Dedifferentiated amniotic fluid mesenchymal stem cell (primary cell): ENCODE data around the gene PRPF8.

Experiments
- DNase-seq: peaks from one replicate; pipeline ENCODE4 v3.0.0-alpha.2; 2016; ENCODE audit errors: extremely low spot score

Gene PRPF8

DNA sequence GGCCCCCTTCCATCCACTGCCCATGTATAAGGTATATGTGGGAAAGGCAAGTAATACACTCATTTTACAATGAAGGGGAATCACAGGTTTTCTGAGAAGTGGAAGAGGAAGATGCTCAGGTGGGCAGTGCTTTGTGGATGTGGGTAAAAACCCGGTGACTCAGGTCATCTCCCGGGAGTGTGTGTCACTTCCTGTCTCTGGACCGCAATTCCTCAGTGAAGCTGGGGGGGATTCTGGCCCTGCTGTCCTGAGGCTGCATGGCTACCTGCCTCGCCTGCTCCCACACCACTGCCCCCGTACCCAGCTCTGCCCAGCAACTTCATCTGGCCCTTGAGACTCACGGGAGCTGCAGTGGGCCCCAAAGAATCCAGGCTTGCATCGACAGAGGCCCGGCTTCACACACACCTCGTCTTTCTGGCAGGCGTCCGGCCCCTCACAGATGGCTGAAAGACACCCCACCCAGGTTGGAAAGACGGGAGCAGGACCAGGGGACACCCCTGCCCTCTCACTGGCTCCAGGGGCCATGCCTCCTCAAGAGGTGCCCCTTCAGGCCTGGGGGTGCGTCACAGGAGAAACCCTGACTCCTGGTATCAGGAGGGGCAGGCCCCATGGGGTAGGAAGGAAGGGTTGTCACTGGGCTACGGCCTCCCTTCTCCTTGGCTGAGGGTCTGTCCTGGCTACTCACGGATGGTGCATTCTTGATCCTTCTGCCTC, 40.0 kb downstream of the PRPF8 start:
- DNase-seq: no peak

- DNase-seq: no peak
Measured at GRCh38 chr17:1643999-1644492, 40.6 kb downstream of the PRPF8 start.

GRCh38 chr17:1643293-1643998, 41.2 kb downstream of the PRPF8 start:
- no peak for DNase-seq

- DNase-seq: no peak
Measured at GRCh38 chr17:1641065-1641403, 43.6 kb downstream of the PRPF8 start.

DNA sequence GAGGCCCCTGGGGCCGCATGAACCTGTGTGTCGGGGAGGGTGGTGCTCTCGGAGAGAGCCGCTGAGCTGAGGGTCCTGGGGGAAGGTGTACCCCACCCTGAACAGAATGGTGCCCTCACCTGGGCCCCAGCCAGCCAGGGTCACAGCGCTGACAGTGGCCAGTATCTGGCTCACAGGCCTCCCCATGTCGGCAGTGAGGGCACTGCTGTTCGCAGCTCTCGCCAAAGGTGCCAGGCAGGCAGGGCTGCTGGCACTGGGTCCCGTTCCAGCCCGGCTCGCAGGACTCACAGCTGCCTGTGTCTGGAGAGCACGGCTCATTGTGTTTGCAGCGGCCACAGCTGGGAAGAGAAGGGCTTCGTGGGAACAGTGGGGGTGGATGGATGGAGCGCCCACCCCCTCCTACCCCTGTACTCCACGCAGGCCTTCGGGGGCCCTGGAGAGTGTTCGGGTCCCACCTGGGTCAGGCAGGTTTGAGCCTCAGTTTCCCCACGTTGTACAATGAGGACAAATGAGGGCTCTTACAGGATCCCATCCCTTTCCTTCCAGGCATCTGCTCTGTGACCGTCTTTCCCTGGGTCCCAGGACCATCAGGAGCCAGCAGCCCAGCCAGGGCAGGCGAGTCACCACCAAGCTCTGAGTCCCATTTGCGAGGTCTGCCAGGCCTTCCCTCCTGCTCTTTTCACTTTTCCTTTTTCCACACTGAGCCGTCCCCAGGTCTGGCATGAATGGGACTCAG, 44.2 kb downstream of the PRPF8 start:
- no peak for DNase-seq

GRCh38 chr17:1639549-1640180, 45.0 kb downstream of the PRPF8 start:
- no peak for DNase-seq

- DNase-seq: no peak
Measured at GRCh38 chr17:1638624-1639300, 45.9 kb downstream of the PRPF8 start.

GRCh38 chr17:1638171-1638590, 46.5 kb downstream of the PRPF8 start:
- DNase-seq: no peak

GRCh38 chr17:1636732-1637285, 47.9 kb downstream of the PRPF8 start:
- DNase-seq: no peak

GRCh38 chr17:1635675-1636465, 48.8 kb downstream of the PRPF8 start:
- no peak for DNase-seq

DNA sequence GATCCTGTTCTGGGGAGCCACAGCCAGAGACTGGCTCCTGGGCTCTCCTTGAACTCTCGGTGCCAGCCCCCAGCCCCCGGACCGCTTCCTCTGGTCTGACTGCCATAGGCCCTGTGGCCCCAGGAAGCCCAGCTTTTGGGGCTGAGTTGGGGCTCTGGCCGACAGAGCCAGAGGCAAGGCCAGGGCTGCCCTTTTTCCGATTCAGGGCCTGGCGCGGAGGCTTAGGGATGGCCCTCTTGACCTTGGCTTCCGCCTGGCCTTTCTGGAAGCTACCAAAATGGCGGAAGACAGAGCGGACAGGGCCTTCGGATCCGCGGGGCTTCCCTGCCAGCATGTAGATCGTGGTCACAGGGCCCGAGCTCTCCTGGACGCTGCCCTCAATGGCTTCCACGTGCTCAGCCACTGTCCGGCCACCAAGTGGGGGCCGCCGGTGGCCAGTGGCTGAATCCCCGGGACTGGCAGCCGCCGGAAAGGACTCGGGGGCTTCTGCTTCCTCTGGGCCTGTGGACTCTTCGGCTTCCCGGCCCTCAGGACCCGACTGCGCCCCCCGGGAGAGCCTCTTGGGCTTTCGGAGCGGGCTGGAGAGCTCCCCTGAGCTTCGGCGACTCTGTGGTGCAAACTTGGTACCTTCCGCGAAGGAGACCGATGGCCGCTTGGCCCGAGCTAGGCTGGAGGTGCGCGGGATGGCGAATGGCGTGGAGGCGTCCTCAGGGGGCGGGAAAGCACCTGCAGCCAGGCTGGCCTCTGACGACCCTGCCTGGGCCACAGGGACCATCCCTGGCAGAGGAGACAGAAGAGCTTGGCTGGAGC, 49.6 kb downstream of the PRPF8 start:
- DNase-seq: no peak

DNA sequence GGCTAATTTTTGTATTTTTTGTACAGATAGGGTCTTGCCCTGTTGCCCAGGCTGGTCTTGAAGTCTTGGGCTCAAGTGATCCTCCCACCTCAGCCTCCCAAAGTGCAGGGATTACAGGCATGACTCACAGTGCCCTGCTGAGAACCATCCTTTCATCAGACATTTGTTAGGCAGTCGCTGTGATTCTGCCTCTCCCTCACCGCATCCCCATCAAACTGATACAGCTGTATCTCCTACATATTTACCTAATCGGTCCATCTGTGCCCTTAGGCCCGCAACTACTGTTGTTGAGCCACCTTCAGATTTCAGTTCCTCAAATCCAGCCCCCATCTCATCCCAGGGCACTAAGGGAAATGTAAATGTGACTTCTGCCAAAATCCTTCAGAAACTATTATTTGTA, 54.0 kb downstream of the PRPF8 start:
- DNase-seq: no peak

DNA sequence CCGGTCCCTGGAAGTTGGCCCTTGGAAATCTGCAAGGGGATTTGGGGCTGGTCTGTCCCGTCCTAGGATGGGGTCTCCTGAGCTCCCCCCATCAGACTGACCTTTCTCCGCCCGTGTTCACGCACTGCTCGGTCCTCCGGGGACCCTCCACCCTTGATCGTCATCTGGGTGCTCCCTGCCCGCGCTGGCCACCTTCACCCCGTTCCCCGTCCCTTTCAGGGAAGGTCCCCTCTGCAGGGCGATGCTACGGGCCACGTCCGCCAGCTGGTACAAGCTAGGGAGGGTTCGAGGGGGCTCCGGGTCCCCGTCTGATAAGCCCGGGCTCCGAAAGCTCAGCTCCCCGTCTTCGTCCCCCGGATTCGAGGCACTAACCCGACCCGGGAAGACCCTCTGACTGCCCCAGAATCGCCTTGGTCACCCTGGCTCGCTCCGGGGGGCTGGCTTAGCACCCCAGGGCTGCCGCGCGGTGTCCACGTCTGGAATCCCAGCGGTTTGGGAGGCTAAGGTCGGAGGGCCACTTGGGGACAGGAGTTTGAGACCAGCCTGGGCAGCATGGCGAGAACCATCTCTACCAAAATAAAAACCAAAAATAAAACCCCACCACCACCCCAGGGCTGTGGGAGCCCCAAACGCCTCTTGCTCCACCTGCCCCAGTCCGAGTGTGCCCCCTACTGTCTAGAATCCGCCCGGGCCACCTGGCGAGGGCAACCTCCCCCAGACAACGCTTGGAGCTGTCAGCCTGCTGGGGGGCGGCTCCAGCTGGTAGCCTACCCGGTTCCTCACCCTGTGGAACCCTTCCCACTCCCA, 55.0 kb downstream of the PRPF8 start:
- DNase-seq: no peak

DNA sequence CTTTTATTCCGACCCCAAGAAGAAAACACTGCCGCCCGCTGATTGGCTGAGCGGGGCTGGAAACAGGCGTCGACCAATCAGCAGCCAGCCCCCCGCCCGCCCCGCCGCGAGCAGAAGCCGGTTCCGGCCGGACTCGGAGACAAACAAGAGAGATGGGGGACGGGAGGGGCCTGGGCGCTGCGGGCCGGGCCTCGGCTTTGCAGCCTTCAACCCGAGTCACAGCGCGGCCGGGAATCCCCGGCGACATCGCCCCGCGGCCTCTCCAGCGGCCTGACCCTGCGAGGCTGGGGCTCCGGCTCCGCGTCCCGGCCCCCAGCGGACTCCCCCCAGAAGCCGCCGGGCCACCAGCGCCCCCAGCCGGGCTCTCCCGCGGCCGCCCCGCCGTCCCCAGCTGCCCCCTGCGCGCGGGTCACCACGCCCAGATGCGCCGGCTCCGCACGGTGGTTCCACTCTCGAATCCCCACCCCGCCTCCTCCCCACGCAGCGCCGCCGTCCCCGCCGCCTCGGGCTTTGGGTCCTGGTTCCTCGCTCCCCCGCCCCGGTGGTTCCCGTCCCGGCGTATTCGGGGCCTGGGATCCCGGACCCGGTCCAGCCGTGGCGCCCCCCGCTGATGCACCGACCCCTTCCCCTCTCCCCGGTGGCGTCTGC, 55.7 kb downstream of the PRPF8 start:
- DNase-seq: peak; percentile 82

DNA sequence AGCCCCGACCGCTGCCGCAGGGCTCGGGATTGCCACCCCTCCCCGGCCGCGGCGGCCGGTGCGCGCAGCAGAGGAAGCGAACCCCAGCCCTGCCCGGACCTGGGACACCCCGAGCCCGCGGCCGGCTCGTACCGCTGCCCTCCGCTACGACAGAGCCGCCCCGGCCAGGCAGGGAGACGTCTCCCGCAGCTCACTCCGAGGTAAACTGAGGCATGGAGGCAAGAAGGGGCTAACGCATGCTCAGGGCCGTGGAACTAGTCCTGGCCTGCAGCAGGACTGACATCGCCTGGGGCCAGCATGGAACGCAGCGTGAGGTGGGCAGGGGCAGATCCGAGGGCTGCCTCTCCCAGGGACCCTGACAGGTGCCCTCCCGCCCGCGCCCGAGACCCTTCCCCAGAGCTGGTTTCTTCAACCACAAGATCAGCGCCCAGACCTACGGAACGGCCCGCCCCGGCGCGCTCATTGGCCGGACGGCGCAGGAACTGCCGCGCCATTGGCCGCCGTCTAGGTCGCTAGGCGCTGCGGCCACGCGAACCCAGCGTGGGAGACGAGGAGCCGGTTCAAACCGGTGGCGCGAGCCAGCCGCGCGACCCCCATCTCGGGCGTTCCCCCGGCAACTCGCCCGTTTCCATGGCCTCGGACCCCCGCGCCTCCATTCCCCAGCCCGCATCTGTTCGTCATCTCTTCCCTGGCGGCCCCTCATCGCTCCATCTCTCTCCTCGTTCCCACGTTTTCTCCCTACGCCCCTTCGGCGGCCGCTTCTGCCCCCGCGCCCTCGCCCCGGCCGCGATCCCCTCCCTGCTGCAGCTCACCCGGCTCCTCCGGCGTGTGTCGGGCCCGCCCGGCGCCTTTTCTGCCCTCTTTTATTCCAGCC, 56.4 kb downstream of the PRPF8 start, which contains the start of gene SLC43A2:
Gene SLC43A2 (minus strand): TSS at position 853 of the 874 bp plus-strand sequence. CDS start 960 bp downstream, outside the sequence.
- peak; percentile 26 for DNase-seq

GRCh38 chr17:1627182-1627981, 57.3 kb downstream of the PRPF8 start:
- no peak for DNase-seq
